HG03139 (cell line): ENCODE results near the gene TRIM75.
"Not testable (repeated sequence)": the region's sequence is repeated elsewhere in the genome, so short reads cannot be mapped to it uniquely, and the experiment has no call there.

Source experiments
- ATAC-seq: cut with Tn5 transposase; IDR thresholded peaks from one replicate; pipeline ENCODE4 v1.9.1; 2021; ENCODE audit not compliant: unreplicated experiment

The TRIM75 gene

DNA sequence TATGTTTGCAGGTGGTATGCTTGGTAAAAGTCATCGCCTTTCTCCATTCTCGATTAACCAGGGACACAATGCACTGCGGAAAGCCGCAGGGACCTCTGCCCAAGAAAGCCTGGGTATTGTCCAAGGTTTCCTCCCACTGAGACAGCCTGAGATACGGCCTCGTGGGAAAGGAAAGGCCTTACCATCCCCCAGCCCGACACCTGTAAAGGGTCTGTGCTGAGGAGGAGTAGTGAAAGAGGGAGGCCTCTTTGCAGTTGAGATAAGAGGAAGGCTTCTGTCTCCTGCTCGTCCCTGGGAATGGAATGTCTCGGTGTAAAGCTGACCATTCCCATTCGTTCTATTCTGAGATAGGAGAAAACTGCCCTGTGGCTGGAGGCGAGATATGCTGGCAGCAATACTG, 19.7 kb downstream of the TRIM75 start:
- not testable (repeated sequence) for ATAC-seq

DNA sequence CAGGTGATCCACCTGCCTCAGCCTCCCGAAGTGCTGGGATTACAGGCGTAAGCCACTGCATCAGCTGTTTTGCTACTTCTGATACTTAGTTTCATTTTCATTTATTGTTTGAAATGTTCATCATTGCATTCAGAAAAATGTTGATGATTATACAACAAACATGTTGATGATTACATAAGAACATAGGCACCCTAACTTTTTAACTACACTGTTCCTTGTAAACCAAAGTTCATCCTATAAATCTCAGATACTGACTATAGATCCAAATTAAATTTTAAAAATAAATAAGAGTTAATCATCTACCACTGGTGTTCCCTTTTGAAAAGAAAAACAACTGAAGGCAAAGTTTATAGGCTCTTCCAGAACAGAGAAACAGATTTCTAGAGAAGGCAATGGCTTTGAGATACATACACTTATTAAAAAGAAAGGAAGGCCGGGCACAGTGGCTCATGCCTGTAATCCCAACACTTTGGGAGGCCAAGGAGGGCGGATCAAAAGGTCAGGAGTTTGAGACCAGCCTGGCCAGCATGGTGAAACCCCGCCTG, 23.4 kb downstream of the TRIM75 start:
- no peak for ATAC-seq

DNA sequence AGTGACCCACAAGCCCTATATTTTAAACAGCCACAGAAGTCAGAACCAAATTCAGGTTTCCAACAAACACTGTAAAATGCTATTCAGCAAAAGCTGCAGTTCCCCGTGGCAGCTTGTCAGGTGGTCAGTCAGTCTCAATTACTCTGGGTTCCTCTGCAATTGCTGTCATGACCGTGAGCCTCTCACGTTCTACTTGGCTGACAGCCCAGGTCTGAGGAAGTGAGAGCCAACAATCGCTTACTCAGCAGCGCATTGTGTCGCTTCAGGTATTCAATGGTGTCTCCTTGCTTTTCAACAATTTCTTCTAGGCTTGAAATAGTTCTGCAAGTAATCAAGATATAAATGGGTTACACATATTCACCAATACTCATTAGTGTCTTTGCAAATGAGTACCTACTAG, 25.8 kb downstream of the TRIM75 start:
- ATAC-seq: no peak

DNA sequence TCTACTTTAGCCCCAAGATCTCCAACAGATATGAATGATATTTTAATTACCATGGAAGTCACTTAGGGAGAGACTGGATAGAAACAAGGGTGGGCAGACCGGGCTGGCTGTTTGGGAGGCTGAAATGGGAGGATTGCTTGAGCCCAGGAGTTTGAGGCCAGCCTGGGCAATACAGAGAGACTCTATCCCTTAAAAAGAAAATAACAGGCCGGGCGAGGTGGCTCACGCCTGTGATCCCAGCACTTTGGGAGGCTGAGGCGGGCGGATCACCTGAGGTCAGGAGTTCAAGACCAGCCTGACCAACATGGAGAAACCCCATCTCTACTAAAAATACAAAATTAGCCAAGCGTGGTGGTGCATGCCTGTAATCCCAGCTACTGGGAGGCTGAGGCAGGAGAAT, 31.1 kb downstream of the TRIM75 start:
- ATAC-seq: not testable (repeated sequence)

DNA sequence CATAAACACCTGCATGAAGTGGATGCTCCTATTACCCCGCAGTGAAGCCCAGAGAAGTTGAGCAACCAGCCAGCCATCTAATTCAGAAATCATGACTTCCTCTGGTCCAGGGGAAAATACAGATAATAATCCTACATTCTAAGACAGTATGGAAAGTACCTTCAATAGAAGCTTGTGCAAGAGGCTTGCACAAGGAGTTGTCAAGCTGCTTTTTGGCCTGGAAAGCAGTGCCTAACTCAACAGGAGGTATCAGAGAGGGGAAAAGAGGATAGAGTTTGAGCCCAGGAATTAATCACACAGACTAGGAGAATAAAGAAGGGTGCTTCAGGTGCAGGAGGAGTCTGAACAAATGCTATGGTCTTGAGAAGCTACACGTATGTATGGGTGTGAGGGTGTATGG, 32.3 kb downstream of the TRIM75 start:
- no peak for ATAC-seq

DNA sequence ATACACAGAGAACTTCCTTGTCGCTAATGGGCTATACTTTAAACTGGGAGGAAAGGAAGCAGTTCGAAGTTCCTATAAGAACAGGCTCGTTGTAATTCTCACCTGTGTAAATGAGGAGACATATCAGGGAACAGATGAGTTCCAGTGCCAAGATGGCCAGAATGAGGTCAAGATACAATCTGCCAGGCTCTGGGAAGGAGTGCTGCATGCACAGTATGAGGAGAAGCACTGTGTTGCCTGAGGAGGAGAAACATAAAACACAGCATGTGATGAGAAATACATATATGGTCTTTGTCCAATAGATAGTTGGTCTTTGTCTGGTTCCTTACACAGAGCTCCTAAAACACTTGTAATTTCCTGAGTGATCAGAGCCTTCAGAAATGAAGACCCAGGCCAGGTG, 34.7 kb downstream of the TRIM75 start:
- no peak for ATAC-seq

DNA sequence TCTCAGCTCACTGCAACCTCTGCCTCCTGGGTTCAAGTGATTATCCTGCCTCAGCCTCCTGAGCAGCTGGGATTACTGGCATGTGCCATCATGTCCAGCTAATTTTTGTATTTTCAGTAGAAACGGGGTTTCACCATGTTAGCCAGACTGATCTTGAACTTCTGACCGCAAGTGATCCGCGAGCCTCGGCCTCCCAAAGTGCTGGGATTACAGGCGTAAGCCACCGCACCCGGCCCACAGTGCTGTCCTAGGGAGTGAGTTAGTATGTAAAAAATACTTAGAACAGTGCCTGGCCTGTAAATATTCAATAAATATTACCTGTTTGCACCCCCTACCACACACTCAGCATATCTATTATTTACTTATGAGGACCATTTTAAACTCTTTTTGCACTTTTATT, 38.5 kb downstream of the TRIM75 start:
- not testable (repeated sequence) for ATAC-seq

DNA sequence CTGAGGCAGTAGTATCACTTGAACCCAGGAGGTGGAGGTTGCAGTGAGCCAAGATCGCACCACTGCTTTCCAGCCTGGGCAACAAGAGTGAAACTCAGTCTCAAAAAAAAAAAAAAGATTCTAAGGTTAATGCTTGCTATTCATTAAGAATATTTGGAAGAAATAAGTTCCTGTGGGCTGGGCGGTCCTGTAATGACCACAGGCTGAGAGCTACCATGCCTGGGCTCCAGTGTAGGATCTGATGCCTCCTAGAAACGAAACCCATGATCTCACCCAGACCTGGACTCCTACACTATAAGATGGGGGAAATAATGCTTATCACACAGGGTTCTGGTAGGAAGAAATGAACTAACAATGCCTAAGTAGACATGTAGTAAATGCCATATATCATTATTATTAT, 41.2 kb downstream of the TRIM75 start:
- ATAC-seq: no peak

DNA sequence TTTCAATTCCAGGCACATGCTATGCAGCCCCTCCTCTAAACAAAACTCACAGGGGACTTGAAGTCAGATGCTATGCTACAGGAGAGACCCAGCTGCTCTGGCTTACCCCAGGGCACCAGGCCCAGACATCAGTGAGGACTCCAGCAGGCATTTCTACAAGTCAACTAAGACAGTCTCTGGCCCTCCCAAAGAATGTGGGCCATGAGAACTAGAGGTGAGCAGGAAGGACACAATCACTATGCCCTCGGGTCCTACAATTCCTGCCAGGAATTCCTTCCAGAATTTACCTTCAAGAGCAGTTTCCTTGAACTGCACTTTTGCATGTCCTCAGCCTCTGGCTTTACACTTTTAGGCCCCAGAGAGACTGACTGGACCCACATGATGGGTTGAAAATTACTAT, 41.6 kb downstream of the TRIM75 start:
- ATAC-seq: no peak

DNA sequence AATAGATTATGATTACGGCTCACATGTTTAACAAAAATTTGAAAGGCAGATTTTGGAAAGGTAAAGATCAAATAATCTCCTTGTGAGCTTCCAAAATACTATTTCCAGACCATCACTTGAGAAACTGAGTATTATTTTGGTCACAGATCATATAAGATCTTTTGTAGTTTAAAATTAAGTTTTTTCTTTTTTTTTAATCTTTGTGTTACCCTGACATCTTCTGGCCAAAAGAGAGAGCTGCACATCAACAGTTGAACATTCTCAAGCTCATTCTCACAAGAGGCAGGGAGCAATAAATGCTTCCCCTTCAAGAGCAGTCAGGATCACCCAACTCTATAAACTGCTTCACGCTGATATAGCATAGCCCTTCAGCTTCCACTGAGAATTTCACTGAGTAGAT, 43.1 kb downstream of the TRIM75 start:
- ATAC-seq: no peak

DNA sequence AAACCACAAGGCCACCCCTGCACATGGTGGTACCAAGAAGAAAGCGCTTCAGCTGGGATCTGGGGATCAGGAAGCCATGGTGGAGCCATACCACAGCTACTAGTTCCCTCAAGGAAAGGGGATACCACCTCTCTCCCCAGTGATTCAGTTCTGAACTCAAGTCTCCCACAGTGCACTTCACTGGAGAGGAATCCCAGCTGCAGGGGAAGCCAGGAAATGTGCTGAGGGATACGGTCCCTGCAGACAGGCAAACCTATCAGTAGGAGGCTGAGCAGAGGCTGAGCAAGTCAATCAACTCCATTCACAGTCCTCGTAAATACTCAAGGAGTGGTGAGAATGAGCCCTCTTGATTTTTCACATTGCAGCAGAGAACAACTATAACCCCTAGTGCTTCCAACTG, 48.0 kb downstream of the TRIM75 start:
- ATAC-seq: no peak

DNA sequence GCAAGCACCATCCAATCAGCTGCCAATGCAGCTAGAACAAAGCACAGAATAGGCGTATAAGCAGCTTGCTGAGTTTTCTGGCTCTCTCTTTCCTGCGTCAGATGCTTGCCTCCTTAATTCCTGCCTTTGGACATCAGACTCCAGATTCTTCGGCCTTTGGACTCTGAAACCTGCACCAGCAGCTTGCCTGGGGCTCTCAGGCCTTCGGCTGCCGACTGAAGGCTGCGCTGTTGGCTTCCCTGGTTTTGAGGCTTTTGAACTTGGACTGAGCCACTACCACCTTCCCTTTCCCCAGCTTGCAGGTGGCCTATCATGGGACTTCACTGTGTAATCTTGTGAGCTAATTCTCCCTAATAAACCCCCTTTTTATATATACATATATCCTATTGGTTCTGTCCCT, 52.9 kb downstream of the TRIM75 start:
- ATAC-seq: no peak
